HT-29 (cell line): ENCODE results near the gene IFT74. TPM values are rescaled to one million over a fixed set of nuclear protein-coding genes. Genes with fewer than 3 reads are reported as not detected.
A peak's percentile ranks its signal among the peaks of the same experiment; 100 is the strongest.

Source experiments
- DNase-seq: peaks from one replicate; pipeline ENCODE4 v3.0.0-alpha.2; 2015; ENCODE audit warnings: low spot score
- total RNA-seq: library from RNA; depleted of rRNA; stranded (reverse); fragments of >200 nt; shearing (Covaris generic); gene quantifications from 2 replicates; pipeline ENCODE4 v1.2.3, GENCODE V29; 2014; rRNA removed

Gene IFT74
- 4.0 and 4.7 TPM in 2 replicates for total RNA-seq

DNA sequence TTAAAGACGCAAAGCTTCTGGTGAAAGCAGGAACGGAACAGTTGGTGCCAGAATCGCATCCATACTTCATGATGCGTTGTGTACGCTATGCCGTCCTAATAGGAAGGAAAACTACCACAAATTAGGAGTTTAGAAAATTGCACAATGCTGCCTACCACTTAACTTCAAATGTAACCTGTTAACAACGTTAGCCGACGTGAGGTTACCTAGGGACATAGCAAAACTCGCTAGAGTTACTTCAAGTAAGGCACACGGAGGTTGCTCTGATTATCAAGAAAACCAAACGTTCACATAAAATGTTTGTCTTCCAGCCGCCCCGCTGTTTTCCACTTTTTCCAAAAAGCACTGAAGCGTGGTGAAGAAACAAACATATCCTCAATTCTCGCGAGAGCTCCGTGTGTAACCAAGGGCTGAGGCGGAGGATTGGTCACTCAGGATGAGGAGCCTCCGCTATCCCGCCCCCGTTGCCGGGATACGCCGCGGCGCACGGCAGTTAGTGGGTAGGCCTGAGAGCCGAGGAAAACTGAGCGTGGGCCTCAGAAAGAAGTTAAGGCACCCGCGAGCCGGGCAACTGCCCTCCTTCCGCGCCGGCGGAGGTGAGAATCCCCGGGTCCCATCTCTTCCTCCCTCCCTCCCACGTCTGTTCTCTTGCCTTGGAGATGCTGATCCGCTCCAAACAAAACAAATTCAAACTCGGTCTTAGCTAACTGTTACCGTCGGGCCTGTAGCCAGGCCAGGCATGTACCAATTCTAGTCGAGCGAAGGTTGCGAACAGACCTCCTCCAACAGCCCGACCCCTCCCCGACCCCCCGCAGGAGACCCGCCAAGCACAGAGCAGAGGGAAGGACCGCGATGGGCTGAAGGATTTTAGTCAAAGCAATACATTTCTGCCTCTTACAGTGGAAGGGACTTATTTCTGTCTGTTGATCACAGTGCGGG, at the start of gene IFT74:
TSS of gene IFT74 (plus strand) at position 492 of the 939 bp plus-strand sequence. CDS start 5,556 bp downstream, outside the sequence.
- peak; percentile 98 for DNase-seq

DNA sequence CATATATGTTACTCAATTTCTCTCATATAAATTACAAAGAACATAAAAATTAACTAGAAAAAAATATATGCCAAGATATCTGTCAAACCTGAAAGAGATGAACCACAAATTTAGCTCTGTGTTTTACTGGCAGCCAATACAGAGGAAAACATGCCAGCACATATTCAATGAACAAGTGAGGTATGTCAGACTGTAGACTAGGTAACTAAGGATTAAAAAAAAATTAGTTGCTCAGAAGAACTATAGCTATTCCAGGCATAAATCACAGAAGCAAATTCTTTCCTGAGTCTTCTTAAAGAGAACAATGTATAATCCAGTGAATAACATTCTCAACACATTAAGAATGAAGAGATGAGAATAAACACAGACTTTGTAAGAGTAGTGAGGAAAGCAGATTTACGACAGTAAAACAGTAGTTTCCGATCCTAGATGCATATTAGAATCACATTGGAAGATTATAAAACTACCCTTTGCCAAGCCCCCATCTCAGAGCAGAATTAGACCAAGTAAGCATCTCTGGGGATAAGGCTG, 43.0 kb upstream of the IFT74 start:
- DNase-seq: no peak

DNA sequence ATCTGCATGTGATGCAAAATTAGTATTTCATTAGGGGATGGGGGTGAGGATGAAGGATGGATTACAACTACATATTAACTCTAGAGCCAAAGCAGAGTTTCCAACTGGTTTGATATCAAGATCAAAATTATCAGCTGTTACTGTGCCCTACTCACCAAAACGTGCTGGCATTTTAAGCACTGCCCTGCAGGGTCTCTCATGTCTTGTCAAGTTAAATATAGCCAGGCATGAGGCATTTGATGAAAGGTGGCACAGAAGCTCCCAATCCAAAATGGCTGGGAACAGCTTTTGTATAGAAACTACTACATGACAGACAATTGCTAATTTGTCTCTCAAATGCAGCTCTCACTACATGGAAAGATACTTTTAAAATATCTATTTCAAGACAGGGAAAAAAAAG, 36.5 kb upstream of the IFT74 start:
- DNase-seq: no peak

DNA sequence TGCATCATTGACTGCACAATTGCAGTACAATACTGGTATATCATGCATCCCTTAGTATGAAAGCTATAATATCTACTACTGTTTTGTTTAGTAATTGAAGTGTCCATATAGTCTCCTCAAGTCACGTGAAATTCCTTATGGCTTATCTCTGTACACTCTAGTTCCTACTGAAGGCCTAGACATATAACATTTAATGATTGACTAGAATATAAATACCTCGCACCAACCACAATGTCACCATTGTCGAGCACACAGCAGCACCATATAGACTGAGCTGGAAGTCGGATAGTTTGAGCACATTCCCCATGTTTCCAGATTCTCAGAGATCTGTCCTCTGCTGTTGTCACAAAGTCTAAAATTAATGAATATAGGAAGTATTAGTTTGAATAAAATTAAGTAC, 30.6 kb upstream of the IFT74 start:
- no peak for DNase-seq

DNA sequence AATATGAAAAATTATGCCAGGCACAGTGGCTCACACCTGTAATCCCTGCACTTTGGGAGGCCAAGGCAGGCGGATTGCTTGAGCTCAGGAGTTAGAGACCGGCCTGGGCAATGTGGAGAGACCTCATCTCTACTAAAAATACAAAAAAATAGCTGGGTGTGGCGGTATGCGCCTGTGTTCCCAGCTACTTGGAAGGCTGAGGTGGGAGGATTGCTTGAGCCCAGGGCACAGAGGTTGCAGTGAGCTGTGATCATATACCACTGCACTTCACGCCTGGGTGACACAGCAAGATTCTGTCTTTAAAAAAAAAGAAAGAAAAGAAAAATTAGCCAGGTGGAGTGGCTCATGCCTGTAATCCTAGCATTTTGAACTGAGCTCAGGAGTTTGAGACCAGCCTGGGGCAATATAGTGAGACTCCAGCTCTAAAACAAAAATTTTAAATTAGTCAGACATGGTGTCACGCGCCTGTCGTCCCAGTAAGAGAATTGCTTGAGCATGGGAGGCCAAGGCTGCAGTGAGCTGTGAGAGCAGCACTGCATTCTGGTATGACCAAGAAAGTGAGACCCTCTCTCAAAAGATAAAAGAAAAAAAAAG, 27.2 kb upstream of the IFT74 start:
- DNase-seq: no peak

DNA sequence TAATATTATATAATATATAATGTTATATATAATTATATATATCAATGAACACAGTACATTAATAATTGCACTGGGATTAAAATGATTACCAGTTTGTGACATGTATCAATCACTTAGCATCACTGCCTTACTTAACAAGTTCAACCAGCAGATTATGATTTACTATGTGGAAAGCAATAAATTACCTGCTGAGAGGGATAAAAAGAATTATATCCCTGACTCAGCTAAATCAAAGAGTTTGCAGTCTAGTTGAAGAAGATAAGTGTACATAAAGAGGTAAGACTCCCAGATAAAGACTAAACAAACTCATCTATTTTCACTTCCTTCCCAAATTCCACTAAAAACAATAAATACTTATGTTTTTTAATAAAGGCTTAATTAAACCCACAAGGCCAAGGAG, 20.4 kb upstream of the IFT74 start:
- DNase-seq: no peak

DNA sequence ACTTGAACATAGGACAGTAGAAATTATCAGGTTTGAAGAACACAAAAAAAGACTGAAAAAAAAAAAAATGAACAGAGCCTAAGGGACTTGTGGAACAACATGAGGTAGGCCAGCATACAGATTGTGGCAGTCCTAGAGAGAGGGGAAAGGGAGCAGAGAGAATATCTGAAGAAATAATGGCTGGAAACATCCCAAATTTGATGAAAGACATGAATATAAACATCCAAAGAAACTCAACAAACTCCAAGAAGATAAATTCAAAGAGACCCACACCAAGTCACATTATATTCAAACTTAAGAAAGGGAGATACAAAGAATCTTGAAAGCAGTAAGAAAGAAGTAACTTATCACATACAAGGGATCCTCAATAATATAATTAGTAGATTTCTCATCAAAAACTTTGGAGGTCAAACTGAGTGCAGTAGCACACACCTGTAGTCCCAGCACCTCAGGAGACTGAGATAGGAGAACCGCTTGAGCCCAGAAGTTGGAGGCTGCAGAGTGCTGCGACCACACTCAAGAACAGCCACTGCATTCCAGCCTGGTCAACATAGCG, 18.3 kb upstream of the IFT74 start:
- DNase-seq: no peak

DNA sequence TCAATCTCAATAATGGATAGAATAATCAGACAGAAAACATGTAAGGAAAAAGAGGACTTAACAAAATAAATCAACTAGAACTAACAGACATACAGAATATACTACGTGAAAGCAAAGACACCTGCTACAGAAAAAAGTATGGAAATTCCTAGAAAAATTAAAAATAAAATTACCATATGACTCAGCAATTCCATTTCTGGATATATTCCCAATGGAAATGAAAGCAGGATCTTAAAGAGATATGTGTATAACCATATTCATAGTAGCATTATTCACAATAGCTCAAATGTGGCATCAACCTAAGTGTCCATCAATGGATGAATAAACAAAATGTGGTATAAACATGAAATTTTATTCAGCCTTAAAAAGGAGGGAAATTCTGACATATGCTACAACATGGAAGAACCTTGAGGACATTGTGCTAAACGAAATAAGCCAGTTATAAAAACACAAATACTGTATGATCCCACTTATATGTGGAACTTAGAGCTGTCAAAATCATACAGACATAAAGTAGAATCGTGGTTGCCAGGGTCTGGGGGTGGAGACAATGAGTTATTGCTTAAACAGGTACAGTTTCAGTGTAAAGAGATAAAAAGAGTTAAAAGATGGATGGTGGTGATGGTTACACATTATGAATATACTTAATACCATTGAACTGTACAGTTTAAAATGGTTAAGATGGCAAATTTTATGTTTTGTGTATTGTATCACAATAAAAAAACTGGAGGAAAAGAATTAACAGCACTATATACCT, 16.1 kb upstream of the IFT74 start:
- DNase-seq: no peak

DNA sequence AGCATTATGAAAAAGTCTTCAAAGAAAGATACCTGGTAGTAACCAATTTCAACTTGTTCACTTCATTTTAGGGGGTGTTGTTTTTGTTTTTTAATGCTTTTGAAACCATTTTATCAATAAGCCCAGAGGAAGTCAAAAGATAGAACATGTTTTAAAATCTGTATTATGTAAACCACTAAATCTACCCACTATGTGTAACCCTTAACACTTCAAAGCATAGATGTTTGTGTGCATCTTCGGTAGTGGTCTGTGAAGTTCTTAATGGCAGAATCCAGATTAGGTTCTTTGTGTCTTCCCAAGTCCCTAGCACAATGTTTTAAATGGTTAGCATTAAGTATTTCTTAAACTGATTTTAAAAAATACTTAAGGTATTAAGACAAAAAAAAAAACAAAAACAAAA, 15.4 kb upstream of the IFT74 start:
- DNase-seq: no peak

DNA sequence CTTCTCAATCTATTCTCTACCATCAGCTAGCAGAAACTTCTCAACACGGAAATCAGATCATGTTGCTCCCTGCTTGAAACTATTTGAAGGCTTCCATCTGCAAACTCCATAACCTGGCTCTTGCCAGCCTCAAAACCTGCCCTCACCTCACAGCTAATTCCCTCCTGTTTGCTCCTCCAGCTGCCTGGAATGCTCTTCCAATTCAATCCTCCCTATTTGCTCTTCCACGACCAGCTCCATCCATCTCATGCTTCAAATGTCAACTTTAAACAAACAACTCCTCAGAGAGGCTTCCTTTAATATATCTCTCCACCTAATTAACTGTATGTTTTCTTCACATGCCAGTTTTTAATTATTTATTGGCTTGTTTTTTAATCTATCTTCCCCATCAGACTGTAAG, 10.6 kb upstream of the IFT74 start:
- peak; percentile 3 for DNase-seq

DNA sequence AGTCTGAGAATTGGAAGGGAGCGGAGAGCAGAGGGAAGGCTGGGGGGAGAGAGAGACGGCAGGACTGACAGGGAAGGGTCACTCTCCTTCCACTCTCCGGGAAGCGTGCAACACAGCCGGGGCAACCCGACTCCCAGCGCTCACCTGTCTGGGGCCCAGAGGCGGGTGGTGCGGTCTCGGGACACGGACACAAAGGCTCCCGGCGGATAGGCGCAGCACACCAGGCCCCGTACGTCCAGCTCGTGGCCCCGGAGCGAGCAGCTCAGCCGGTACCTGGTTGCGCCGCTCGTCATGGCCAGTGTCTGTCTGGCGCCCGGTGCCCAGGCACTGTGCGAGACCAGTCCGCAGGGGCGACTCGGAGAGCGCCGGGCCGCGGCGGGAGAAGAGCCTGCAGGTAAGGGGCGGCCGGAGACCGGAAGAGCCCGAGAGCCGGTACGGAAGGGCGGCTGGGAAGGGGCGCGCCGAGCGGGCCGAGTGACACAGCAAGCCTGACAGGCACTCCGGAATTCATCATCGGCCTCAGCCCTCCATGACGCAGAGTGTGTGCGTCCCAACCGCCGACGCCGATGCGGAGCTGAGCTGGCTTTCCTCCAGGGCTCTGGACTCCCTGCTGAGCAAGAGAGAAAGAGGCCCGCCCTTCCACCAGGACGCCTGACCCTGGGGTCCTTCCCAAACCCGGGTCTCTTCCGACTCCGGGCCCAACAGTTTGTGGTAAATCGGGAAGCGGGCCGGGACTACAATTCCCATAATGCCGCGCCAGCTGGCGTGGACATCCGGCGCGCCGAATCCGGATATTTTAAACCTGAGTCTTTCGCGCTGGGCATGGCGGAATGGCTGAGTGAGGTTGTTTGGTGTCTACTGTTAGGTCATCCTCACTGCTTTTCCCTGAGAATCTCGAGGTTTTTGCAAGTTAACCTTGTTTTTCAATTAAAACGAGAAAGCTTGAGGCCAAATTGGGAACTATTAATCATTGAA, 9.2 kb upstream of the IFT74 start, which contains the start of gene PLAA:
TSS of gene PLAA (minus strand) at position 490 of the 975 bp plus-strand sequence. CDS start at position 293, 197 bp downstream.
- DNase-seq: peak; percentile 93

DNA sequence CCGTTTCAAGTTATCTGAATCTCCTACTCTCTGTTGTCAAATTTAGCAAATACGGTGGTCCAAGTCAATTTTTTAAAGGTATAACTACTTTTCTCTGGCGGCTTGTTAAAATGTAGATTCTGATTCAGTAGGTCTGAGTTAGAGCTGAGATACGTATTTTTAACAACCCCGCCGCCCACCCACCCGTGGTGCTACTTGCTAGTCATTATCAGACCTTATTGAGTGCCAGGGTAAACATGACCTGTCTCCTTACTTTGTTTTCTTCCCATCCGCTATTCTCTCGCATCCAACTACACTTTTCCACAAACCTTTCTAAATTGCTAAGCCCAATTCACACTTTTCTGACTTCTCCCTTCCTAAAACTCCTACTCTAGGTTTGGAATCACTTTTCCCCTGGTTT, 8.5 kb upstream of the IFT74 start:
- no peak for DNase-seq

DNA sequence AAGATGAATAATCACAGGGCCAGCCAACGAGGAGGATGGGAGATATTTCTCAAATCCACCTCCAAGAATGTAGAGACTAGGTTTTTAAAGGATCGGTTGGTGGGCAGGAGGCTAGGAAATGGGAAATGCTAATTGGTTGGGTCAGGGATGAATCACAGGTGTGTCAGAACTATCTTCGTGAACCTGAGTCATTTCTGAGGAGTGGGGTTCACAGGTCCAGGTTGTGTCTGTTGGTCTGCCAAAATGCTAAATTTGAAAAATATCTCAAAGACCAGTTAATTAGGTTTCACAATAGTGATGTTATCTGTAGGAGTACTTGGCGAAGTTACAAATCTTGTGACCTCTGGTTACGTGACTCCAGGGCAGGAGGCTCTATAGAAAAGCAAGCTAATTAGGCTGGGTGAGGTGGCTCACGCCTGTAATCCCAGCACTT, 6.6 kb upstream of the IFT74 start:
- no peak for DNase-seq

DNA sequence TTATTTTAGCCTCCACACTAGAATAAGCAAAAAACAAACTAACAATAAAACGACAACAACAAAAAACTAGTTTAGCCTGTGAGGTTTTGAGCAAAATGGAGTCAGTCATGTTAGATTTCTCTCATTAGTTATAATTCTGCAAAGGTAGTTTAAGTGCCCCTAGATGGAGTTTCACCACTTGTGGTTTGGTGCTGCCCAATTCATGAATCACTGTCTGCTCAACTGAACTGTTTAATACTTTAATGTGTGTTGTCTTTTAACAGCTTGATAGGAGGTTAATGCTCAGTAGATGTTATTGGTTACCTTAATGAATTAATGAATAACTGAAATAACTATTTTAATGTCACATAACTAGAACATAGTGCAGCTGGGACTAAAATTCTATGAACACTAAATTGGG, 5.7 kb upstream of the IFT74 start:
- DNase-seq: no peak

DNA sequence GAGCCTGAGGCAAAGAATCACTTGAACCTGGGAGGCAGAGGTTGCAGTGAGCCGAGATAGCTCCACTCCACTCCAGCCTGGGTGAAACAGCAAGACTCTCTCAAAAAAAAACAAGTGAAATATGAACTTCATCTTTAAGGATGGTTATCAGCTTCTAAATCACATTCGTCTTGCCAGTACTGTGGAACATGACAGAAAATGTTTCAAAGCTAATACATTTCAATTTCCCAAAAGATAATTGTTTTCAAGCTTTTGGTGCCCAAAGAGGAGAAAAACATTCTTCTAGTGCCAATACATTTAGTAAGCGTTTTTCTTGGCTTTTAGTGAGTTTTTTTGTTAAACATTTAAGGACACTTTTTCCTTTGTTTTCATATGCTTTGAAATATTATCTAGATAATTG, 4.4 kb upstream of the IFT74 start:
- DNase-seq: no peak

DNA sequence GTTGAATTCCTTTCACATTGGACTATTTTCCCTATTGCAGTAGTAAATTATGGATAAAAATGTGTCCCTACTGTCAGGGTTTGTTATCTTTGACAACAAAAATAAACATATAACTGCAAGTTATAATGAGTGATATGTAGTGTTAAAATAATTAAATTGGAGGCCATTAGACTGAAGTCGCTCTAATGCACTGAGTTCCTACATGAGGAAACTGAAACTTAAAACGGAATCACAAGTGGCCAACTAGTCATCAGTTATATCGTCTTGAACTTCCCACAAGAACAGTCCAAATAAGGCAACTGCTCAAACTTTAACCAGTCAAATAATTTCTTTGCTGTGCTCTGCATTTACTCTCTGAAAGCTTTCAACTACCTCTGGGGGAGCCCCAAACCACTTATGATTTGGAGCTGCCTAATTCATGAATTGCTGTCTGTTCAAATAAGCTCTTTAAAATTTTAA, 2.1 kb upstream of the IFT74 start:
- no peak for DNase-seq

DNA sequence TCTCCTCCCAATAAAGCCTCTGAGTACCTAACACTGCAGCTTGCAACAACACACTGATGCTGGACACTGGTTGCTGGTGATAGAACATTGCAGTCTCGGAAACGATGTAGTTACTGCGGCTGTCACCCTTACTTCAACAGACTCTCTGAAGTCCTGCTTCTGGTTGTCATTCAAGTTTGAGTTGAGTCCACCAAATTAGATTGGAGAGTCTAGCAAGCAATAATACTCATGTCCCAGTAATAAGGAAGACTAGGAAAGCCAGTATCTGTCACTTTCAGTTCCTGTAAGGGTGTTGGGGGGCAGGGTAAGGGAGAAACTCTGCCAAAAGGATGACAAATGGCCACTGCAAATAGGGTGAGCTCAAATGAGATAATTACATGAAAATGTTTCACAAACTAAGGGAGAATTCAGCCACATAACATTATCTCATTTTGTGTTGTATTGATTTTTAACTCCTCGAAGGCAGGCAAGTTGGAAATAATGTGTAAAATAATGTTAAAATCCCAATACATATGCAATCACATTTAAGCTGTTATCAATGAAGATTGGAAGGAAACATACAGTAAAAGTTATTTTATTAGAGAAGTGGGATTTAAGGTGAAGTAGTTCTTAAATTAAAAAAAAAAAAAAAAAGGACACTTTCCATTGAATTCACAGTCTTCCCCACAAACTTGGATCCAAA, 849 bp upstream of the IFT74 start:
- peak; percentile 21 for DNase-seq

DNA sequence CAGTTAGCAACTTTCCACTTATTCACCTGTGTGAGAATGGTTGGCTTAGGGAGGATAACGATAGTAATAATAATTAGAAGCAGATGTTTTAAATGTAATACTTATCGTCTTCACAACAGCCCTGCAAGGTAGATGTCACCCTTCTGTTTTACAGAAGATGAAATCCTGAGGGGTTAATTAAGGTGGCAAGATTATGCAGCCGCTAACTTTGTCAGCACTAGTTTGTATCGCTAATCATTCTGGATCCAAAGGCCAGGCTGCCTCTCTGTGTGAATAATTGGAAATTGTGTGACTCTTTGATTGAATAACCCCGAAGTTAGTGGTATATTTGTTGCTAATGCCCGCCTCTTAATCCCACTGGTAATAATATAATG, 635 bp downstream of the IFT74 start:
- no peak for DNase-seq

DNA sequence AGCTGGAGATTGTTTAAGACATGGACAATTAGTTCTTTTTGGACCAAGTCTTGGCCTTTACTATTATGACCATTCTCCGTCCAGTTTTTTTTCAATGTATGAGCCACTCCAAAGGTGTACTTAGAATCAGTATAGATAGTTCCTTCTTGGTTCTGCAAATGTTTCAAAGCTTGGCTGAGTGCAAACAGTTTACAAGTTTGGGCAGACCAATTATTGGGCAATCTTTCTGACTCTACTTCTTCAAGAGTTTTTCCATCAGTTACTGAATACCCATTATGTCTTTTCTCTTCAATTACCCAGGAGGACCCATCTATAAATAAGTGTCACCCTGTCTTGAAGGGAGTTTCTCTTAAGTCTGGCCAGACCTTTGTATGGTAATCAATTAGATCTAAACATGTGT, 15.5 kb downstream of the IFT74 start:
- DNase-seq: no peak

DNA sequence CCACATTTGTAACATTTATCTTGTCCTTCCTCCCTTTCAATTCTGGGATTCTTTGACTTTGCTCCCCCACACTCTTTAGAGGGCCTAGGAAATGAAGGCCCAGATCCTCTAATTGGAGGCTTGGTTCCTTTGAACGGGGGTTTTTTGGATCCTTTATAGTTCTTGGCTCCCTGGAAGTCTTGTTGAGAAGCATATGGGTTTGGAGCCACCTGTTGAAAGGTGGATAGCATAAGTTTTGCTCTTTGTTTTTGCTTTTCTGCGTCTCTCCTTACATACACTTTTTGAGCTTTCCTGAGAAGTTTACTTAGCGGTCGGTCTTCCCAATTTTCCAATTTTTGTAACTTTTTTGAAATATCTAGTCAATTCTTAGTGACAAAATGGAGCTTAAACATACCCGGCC, 17.8 kb downstream of the IFT74 start:
- no peak for DNase-seq
